Brain microvascular endothelial cell (primary cell): Measurements from ENCODE around the gene GPR25.

Experiments
- DNase-seq: peaks from one replicate; pipeline ENCODE4 v3.0.0-alpha.2; 2020
- H3K27ac ChIP-seq: fragments of 250-450 bp; sonication (Bioruptor Pico); 2 replicates; pipeline ENCODE4 v1.5.1; 2020; ENCODE audit warnings: mild to moderate bottlenecking, moderate library complexity
- H3K27me3 ChIP-seq: fragments of 250-450 bp; sonication (Bioruptor Pico); replicated peaks from 2 replicates; pipeline ENCODE4 v1.5.1; 2020; ENCODE audit warnings: mild to moderate bottlenecking
- H3K36me3 ChIP-seq: fragments of 250-450 bp; sonication (Bioruptor Pico); replicated peaks from 2 replicates; pipeline ENCODE4 v1.5.1; 2020; ENCODE audit warnings: mild to moderate bottlenecking
- H3K4me3 ChIP-seq: 2 replicates; pipeline ENCODE4 v1.5.1; 2011; ENCODE audit warnings: low read depth, mild to moderate bottlenecking, control low read depth, low read length, moderate library complexity
- in situ Hi-C: cut with HindIII; loops from 2 replicates; pipeline ENCODE4 v1.10.0; 2017; ENCODE audit warnings: low sequenced_read_pairs, low pct_ligation_motif_present
- TF ChIP-seq, protein P1 (sequence below): IDR thresholded peaks from 2 replicates; pipeline ENCODE4 v1.5.1; 2011; ENCODE audit warnings: low read depth, mild to moderate bottlenecking, moderate library complexity, low read length, control low read depth, inconsistent platforms; ENCODE audit errors: missing control alignments

Gene GPR25

DNA sequence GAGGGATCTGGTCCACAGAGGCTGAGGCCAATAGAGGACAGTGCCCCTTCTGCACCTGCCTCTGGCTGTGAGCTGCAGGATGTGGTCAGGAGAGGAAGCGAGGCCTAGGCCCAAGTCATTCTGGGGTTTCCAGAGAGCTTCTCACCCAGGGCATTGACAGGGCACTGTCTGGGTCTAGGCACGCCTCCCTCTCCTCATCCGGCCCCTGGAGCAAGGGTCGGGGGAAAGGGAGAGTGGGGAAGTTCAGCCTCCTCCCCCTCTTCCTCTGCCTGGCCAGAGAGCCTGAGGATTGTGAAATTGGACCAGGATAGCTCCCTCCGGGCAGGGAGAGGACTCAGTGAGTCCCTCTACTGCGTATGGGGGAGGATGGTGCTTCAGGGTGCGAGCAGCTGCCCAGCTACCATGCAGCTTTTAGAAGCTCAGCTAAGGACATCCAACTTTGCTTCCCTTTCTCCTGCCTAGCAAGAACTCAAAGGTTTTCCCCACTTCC, 15.6 kb downstream of the GPR25 start:
- in situ Hi-C loops: no loop called here
- TF ChIP-seq, protein P1, sequence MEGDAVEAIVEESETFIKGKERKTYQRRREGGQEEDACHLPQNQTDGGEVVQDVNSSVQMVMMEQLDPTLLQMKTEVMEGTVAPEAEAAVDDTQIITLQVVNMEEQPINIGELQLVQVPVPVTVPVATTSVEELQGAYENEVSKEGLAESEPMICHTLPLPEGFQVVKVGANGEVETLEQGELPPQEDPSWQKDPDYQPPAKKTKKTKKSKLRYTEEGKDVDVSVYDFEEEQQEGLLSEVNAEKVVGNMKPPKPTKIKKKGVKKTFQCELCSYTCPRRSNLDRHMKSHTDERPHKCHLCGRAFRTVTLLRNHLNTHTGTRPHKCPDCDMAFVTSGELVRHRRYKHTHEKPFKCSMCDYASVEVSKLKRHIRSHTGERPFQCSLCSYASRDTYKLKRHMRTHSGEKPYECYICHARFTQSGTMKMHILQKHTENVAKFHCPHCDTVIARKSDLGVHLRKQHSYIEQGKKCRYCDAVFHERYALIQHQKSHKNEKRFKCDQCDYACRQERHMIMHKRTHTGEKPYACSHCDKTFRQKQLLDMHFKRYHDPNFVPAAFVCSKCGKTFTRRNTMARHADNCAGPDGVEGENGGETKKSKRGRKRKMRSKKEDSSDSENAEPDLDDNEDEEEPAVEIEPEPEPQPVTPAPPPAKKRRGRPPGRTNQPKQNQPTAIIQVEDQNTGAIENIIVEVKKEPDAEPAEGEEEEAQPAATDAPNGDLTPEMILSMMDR: no peak
- no peak overlapping the region for H3K4me3 ChIP-seq

DNA sequence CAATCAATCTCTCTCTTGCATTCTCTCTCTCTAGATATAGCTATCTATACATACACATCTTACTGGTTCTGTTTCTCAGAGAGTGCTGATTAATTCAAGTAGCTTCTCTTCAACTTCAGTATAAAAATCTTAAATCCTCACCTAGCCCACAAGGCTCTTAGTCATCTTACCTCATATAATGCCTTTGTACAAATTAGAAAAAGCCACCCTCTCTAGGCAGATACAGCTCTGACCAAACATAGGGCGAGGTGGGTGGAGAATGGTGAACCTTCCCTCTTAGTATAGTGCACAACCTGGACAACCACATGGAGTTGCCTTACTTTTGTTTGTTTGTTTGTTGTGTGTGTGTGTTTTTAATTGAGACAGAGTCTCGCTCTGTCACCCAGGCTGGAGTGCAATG, 16.8 kb downstream of the GPR25 start:
- Histone ChIP-seq H3K27me3 (no peaks in the 10 kb centered on the region), H3K36me3 (no peaks in the 10 kb centered on the region), H3K4me3 (no peak overlapping the region), H3K27ac (no peak overlapping the region)
- in situ Hi-C loops: no loop called here
- TF ChIP-seq, protein P1: no peak
- DNase-seq: no peak

More for the DNA sequence above, 15.6 kb downstream of the GPR25 start:
- no peaks in the 10 kb centered on the region for H3K27me3 ChIP-seq
- no peak overlapping the region for H3K27ac ChIP-seq
- no peaks in the 10 kb centered on the region for H3K36me3 ChIP-seq
- DNase-seq: no peak

DNA sequence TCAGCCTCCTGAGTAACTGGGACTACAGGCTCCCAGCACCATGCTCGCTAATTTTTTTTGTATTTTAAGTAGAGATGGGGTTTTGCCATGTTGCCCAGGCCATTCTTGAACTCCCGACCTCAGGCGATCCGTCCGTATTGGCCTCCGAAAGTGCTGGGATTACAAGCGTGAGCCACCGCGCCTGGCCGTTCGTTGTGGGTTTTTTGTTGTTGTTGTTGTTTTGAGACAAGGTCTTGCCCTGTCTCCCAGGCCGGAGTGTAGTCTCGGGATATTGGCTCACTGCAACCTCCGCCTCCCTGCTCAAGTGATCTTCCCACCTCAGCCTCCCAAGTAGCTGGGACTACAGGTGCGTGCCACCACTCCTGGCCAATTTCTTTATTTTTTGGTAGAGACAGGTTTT, 17.2 kb downstream of the GPR25 start:
- Histone ChIP-seq H3K36me3 (no peaks in the 10 kb centered on the region), H3K27ac (no peak overlapping the region), H3K27me3 (no peaks in the 10 kb centered on the region), H3K4me3 (no peak overlapping the region)
- DNase-seq: no peak
- in situ Hi-C loops: no loop called here
- TF ChIP-seq, protein P1: no peak

DNA sequence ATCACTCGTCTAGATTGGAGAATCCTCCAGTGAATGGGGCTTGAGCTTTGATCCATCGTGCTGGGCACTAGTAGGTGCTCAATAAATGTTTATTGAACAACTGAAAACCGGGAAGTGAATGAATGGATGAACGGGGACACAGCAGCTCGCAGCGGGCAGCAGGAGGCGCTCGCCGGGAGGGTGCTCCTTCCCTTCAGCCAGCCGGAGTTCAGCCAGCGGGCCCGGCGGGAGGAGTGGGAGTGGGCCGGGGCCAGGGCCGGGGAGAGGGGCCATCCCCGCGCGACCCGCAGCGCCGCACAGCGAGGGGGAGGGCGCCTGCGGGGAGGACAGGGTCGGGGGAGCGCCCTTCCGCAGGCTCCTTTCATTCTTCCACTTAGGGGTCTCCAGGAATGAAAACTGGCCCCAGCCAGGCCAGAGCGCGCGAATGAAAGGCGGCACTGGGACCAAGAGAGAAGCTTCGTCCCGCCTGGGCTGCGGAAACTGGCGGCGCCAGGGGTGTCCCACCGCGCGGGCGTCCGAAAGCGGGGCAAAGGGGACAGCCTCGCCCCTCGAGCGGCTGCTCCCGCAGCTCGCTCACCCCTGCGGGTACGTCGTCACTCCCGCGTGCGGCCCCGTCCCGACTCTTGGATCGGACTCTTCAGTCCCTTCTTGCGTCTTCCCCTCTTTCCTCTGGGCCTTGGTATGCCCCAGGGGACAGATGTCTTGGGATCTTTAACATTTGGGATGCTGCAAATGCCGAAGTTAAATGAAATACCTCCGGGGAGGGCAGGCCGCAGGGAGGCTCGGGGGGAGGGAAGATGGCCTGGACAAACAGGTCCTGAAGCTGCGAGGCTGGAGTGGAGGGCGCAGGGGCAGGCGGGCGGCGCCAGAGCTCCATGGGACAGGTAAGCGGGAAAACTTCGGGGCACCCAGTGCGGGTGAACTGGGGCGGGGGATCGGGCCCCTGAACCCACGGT, 18.3 kb downstream of the GPR25 start:
- Histone ChIP-seq H3K4me3 (peak overlapping the region; percentile 62), H3K36me3 (no peaks in the 10 kb centered on the region), H3K27ac (no peak overlapping the region), H3K27me3 (no peaks in the 10 kb centered on the region)
- in situ Hi-C loops: no loop called here
- DNase-seq: peak; percentile 24
- TF ChIP-seq, protein P1: peak; percentile 78

DNA sequence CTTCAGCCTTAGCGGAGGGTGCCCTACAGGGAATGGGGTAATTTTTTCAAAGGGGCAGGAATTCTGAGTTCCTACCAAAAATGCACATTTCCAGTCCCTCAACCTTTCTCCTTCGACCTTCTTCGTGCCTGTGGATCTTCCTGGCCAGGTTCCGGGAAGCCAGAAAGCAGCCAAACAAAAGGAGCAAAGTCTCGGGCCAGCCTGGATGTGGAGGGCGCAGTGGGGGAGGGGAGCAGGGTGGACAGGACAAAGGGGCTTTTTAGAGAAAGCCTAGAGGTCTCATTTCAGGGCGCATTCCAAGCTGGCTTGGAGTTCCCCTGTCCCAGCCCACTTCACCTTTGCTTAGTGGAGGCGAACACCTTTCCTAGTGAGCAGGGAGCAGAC, 19.0 kb downstream of the GPR25 start:
- in situ Hi-C loops: no loop called here
- TF ChIP-seq, protein P1: no peak
- no peak for DNase-seq
- H3K36me3 ChIP-seq: no peaks in the 10 kb centered on the region
- peak overlapping the region; percentile 62 for H3K4me3 ChIP-seq
- no peak overlapping the region for H3K27ac ChIP-seq
- H3K27me3 ChIP-seq: no peaks in the 10 kb centered on the region

DNA sequence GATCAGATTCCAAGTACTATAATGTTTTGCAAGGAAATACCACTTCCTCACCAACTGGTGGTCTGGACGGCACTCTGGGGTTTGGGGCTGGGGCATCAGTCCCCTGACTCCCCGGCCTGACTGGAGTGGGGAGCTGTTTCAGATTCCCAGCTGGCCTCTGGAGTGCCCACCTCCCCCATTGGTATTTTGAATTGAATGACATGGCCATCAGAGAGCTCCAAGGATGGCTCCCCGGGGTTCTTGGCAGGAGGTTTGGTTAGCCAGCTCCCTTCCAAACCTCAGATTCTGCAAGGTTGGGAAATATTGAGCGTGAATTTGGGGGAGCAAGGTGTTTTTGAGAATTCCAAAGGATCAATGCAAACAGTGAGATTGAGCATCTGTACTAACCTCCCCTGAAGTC, 19.8 kb downstream of the GPR25 start:
- DNase-seq: no peak
- in situ Hi-C loops: no loop called here
- Histone ChIP-seq H3K4me3 (no peak overlapping the region), H3K27ac (no peak overlapping the region), H3K27me3 (no peaks in the 10 kb centered on the region), H3K36me3 (no peaks in the 10 kb centered on the region)
- TF ChIP-seq, protein P1: no peak
